Measurements from ENCODE around the gene ASCC3.

Gene ASCC3

DNA sequence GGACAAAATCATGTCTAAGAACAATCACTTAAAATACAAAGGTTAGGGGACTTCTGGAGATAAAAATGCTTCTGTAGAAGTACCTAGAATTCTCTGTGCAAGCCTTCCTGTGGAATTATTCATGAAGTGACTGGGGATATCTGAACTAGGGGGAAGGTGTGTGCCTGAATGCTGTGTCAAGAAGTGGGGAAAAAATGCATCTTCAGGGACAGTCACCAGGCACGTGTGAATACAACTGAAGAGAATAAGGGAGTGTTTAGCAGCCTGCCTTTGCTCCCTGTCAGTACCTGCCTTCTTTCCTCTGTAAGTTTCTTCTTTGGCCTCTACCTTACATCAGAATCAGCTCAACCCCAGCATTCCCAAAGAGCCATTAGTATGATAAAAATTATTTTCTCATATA lies 201.0 kb downstream of the ASCC3 start:
- DNase-seq (ENCODE audit: extremely low read depth, low read depth): no peak
- TF ChIP-seq, protein P1, sequence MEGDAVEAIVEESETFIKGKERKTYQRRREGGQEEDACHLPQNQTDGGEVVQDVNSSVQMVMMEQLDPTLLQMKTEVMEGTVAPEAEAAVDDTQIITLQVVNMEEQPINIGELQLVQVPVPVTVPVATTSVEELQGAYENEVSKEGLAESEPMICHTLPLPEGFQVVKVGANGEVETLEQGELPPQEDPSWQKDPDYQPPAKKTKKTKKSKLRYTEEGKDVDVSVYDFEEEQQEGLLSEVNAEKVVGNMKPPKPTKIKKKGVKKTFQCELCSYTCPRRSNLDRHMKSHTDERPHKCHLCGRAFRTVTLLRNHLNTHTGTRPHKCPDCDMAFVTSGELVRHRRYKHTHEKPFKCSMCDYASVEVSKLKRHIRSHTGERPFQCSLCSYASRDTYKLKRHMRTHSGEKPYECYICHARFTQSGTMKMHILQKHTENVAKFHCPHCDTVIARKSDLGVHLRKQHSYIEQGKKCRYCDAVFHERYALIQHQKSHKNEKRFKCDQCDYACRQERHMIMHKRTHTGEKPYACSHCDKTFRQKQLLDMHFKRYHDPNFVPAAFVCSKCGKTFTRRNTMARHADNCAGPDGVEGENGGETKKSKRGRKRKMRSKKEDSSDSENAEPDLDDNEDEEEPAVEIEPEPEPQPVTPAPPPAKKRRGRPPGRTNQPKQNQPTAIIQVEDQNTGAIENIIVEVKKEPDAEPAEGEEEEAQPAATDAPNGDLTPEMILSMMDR (IDR thresholded peaks at IDR 0.05; ENCODE audit: low read depth, low read length): no peak

DNA sequence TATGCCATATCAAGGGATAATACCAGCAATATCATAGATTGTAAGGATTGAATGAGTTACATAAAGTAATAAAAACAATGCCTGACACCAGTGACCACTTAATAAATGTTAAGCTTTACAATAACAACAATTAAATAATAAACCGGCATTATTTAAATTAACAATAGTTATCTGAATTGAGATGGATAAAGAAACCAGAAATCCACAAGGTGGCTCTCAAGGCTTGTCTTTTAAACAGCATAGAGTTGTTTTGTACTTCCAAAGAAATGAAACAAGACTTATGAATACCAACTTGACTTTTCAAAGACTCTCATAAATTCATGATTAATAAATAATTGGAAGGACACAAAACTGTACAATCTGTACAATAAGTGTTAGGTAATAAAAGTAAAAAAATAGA lies 203.1 kb downstream of the ASCC3 start:
- DNase-seq (ENCODE audit: extremely low read depth, low read depth): no peak

DNA sequence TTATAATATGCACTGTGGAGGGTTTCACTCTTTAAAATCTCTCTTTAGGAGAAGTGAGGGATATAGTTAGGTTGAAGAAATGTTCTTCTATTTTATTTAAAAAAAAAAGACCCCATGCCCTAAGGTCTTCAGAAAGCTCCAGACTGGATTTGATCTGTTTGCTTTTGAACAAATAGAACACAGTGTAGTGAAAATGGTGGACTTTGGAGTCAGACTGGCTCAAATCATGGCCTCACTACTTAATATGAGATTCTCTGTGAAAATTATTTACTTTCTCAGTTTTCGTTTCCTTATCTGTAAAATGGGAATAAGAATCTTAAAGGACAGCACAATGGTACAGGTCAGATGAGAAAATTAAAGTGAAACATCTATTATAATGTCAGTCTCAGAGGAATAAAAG lies 203.9 kb downstream of the ASCC3 start:
- DNase-seq (ENCODE audit: extremely low read depth, low read depth): no peak
- TF ChIP-seq, protein P1 (IDR thresholded peaks at IDR 0.05; ENCODE audit: low read depth, low read length): no peak

More for the DNA sequence above, 203.1 kb downstream of the ASCC3 start:
- TF ChIP-seq, protein P1 (IDR thresholded peaks at IDR 0.05; ENCODE audit: low read depth, low read length): no peak

DNA sequence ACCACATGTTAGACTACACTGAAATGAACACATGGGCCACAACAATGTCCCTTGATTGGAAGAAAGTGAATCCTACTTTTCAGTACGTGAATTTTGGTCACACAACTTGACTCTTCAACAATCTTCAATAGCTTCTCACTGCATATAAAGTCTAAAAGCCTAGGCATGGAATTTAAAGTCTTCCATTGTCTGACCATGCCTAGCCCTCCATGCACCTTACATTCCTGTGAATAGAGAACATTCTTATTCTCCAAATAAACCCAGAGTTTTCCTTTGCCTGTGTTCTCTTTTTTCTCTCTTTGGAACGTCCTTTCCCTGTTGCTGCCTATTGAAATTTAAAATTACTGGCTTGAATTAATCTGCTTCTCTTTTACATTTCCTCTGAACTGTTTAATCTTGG lies 207.5 kb downstream of the ASCC3 start:
- TF ChIP-seq, protein P1 (IDR thresholded peaks at IDR 0.05; ENCODE audit: low read depth, low read length): no peak
- DNase-seq (ENCODE audit: extremely low read depth, low read depth): no peak

DNA sequence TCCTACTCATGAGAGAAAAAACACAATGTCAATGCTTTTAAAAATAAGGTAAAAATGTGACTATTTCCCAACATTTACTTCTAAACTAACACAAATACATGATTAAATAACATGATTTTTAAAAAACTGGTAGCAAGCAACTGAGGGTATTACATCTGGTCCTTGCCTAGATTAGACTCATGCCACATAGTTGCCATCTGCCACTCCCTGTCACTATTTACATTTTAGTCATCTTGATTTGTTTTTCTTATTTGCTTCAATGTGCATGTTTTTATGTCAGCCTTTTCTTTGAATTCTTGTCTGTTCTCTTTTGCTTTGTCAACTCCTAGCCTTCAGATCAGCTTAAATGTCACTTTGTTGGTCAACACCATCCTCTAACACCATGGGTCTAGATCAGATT lies 209.4 kb downstream of the ASCC3 start:
- no peak for DNase-seq (ENCODE audit: extremely low read depth, low read depth)
- TF ChIP-seq, protein P1 (IDR thresholded peaks at IDR 0.05; ENCODE audit: low read depth, low read length): no peak

DNA sequence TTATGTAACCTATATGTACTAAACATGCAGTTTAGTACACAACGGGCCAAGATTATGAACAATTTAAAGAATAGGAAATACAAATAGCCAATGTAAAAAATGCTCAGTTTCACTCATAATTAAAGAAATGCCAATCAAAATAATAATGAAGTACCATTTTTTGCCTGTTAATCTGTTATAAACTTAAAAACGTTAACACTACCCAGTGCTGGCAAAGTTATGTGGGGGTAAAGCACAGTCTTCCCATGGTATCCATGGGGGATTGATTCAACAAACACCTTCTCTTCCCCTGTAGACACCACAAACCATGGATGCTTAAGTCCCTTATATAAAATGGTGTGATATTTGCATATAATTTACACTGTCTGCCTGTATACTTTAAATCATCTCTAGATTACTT lies 211.1 kb downstream of the ASCC3 start:
- DNase-seq (ENCODE audit: extremely low read depth, low read depth): no peak
- TF ChIP-seq, protein P1 (IDR thresholded peaks at IDR 0.05; ENCODE audit: low read depth, low read length): no peak

DNA sequence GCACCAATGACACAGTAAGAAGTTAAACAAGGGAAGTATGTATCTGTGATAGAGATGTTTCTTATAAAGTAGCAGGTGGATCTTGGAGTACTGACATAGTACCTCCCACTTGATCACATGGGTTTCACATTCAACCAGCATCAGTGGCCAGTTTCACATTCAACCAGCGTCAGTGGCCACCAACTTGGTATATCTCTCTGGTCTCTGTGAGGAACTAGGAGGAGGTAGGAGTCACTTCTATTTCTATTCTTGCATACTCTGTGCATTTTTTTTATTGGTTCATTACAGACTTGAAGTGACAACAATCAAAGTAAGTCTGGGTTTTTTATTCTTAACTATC lies 216.1 kb downstream of the ASCC3 start:
- TF ChIP-seq, protein P1 (IDR thresholded peaks at IDR 0.05; ENCODE audit: low read depth, low read length): no peak
- no peak for DNase-seq (ENCODE audit: extremely low read depth, low read depth)

All from AG09319 (cell line).